ENCODE results near the gene NPSR1.

- no peak for TF ChIP-seq SP1 (IDR thresholded peaks at IDR 0.05)
- TF ChIP-seq NFRKB (IDR thresholded peaks at IDR 0.05): no peak
- TF ChIP-seq FOXK2 (IDR thresholded peaks at IDR 0.05): no peak
- TF ChIP-seq ARNT (IDR thresholded peaks at IDR 0.05): no peak
- TF ChIP-seq LEF1 (IDR thresholded peaks at IDR 0.05; ENCODE audit: borderline replicate concordance): no peak
- no peak for TF ChIP-seq TARDBP (IDR thresholded peaks at IDR 0.05)
- no peak for TF ChIP-seq FOXA1 (IDR thresholded peaks at IDR 0.05)
- no peak for TF ChIP-seq FOXM1 (IDR thresholded peaks at IDR 0.05; ENCODE audit: borderline replicate concordance)
- no peak for TF ChIP-seq PKNOX1 (IDR thresholded peaks at IDR 0.05)
- no peak for TF ChIP-seq ZNF384 (IDR thresholded peaks at IDR 0.05)
- TF ChIP-seq BHLHE40 (IDR thresholded peaks at IDR 0.05; ENCODE audit: borderline replicate concordance): no peak
- no peak for TF ChIP-seq HDGF (IDR thresholded peaks at IDR 0.05; ENCODE audit: borderline replicate concordance)
Observed at GRCh38 chr7:34780546-34780945, 122.5 kb downstream of the NPSR1 start.
